Ectodermal cell (in vitro differentiated cells): ENCODE data around the gene GPC3.
"Not testable (repeated sequence)": the region's sequence is repeated elsewhere in the genome, so short reads cannot be mapped to it uniquely, and the experiment has no call there.

Source experiments
- H3K27ac ChIP-seq: 2 replicates; pipeline ENCODE4 v1.7.0; 2013; ENCODE audit warnings: mild to moderate bottlenecking, low read depth, low read length; ENCODE audit not compliant: insufficient read depth, poor library complexity, severe bottlenecking
- H3K27me3 ChIP-seq: 2 replicates; pipeline ENCODE4 v1.7.0; 2013; ENCODE audit warnings: mild to moderate bottlenecking, low read length; ENCODE audit not compliant: insufficient read depth, control insufficient read depth, poor library complexity, severe bottlenecking
- H3K36me3 ChIP-seq: one replicate; pipeline ENCODE4 v1.7.0; 2013; ENCODE audit warnings: low read length; ENCODE audit not compliant: control insufficient read depth, insufficient read depth
- H3K4me1 ChIP-seq: one replicate; pipeline ENCODE4 v1.7.0; 2013; ENCODE audit warnings: low read length; ENCODE audit not compliant: control insufficient read depth, insufficient read depth
- H3K4me3 ChIP-seq: 2 replicates; pipeline ENCODE4 v1.7.0; 2013; ENCODE audit warnings: low read depth, low read length, control low read depth; ENCODE audit not compliant: insufficient read depth
- H3K9me3 ChIP-seq: 2 replicates; pipeline ENCODE4 v1.7.0; 2013; ENCODE audit warnings: mild to moderate bottlenecking, low read length, moderate library complexity; ENCODE audit not compliant: control insufficient read depth
- WGBS, 2 experiments: methylation state at CpG; one replicate each; pipeline ENCODE4 v1.1.7; 2013; ENCODE audit warnings: missing lambda C conversion rate in 2 of 2; 5-methylcytosine and 5-hydroxymethylcytosine counted together

The GPC3 gene

DNA sequence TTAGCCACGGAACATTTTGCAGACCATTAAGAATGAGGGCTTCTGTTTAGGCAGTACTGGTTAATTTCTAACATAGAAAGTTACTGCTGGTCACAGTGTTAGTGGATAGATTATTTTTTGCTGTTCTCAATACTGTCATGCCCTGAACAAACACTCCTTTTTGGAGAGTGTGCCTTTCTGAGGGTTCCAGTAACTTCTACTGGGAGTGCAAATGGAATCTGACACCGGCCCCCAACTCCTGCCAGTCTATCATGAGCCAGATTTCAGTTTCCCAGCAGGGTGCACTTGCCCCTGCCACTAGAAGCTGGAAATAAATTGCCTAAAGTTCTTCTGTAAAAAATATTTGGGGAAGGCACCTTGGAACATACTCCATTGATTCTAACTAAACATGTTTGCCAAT, 345.7 kb downstream of the GPC3 start:
- no peak overlapping the region for H3K4me3 ChIP-seq
- no peaks in the 10 kb centered on the region for H3K27me3 ChIP-seq
- H3K4me1 ChIP-seq, result peaks cover 5% of the 10 kb centered on the region
- H3K27ac ChIP-seq, result no peak overlapping the region
- WGBS, 2 experiments, result 75 to 82% methylated on average over 1 to 2 of the region's 2 CpGs
- H3K36me3 ChIP-seq, result no peaks in the 10 kb centered on the region
- H3K9me3 ChIP-seq, result no peaks in the 10 kb centered on the region

DNA sequence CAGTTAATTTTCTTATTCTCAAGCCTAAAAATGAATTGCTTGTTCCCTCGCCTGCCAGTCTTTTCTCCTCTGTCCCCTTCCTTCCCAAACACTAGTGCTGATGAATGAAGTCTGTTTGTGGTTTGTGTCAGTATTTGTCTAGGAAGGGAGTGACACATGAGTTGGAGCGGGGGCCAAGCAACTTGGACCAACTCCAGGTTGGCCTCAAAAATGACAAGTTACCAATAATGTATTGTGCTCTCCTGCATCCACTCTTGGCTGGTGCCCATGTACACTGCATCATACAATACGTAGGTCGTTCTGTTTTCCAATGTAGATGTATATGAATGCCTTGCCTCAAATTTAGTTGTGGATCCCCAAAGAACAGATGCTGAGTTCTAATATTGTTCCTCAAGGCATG, 347.1 kb downstream of the GPC3 start:
- H3K4me3 ChIP-seq, result no peak overlapping the region
- H3K27ac ChIP-seq, result no peak overlapping the region

DNA sequence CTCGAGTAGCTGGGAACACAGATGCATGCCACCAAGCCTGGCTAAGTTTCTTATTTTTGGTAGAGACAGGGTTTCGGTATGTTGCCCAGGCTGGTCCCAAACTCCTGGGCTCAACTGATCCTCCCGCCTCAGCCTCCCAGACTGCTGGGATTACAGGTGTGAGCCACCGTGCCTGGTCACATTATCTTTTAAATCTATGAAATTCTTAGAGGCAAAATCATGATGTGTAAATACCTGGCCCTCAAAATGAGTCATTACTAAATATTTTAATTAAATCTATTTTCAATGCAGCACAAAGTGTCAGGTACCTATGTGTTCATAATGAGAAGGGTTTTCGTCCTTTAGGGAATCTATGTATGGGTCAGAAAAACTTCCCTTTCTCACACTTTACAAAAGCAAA, 347.6 kb downstream of the GPC3 start:
- Histone ChIP-seq H3K9me3 (no peaks in the 10 kb centered on the region), H3K27ac (no peak overlapping the region), H3K4me3 (no peak overlapping the region), H3K27me3 (no peaks in the 10 kb centered on the region), H3K36me3 (no peaks in the 10 kb centered on the region), H3K4me1 (peaks cover 5% of the 10 kb centered on the region)
- 94 to 96% methylated on average over 3 to 5 of the region's 5 CpGs for WGBS, 2 experiments

More for the DNA sequence above, 347.1 kb downstream of the GPC3 start:
- Histone ChIP-seq H3K9me3 (no peaks in the 10 kb centered on the region), H3K36me3 (no peaks in the 10 kb centered on the region), H3K4me1 (peaks cover 5% of the 10 kb centered on the region), H3K27me3 (no peaks in the 10 kb centered on the region)
- WGBS, 2 experiments, result 94 to 98% methylated on average over 3 to 4 of the region's 4 CpGs

DNA sequence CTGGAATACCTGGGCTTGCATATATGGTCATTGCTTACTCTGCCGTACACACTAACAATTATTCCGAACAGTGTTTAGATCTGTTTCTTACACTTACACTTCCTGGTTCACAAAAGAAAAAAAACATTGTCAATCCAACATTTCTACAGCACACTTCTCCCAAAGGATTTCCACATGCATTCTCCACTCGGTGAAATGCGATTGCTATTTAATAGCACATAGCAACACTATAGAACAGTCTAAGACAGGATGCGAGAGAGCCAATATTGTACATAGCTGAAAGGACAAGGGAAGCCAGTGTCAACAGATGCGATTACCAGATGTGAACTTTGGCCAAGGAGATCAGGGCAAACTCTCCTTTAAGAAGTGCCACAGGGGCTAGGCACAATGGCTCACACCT, 349.4 kb downstream of the GPC3 start:
- Histone ChIP-seq H3K27ac (no peak overlapping the region), H3K36me3 (no peaks in the 10 kb centered on the region), H3K27me3 (no peaks in the 10 kb centered on the region), H3K9me3 (no peaks in the 10 kb centered on the region), H3K4me1 (peaks cover 5% of the 10 kb centered on the region), H3K4me3 (no peak overlapping the region)
- WGBS, 2 experiments, result 93 to 94% methylated on average over 6 of the region's 6 CpGs

DNA sequence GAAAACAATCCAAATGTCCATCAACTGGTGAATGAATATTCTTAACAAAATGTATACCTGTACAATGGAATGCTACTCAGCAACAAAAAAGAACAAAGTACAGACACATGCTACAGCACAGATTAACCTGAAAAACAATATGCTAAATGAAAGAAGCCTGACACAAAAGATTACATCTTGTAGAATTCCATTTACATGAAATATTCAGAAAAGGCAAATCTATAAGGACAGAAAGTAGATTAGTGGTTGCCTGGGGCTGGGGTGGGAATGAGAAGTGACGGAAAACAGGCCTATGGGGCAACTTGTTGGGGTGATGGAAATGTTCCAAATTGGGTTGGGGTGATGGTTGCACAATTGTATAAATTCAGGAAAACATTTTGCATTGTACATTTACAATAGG, 351.0 kb downstream of the GPC3 start:
- no peaks in the 10 kb centered on the region for H3K4me1 ChIP-seq
- no peak overlapping the region for H3K27ac ChIP-seq
- H3K27me3 ChIP-seq, result no peaks in the 10 kb centered on the region
- 88 to 92% methylated on average over 1 of the region's 1 CpG for WGBS, 2 experiments
- no peaks in the 10 kb centered on the region for H3K9me3 ChIP-seq
- no peak overlapping the region for H3K4me3 ChIP-seq
- no peaks in the 10 kb centered on the region for H3K36me3 ChIP-seq

DNA sequence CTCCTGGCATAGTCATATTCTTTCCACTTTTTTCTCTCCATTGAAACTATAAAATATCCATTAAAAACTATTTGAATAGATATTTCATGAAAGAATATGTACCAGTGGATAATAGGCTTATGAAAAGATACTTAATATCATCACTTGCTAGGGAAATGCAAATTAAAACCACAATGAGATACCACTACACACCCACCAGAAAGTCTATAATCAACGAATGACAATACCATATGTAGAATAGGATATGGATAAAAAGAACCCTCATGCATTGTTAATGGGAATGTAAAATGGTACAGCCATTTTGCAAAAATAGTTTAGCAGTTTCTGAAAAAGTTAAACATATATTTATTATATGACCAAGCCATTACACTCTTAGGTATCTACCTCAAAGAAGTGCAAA, 351.4 kb downstream of the GPC3 start:
- no peaks in the 10 kb centered on the region for H3K36me3 ChIP-seq
- H3K27me3 ChIP-seq, result no peaks in the 10 kb centered on the region
- H3K4me3 ChIP-seq, result no peak overlapping the region
- no CpG with 5 or more reads among the region's 1 CpG for WGBS, 2 experiments
- no peaks in the 10 kb centered on the region for H3K9me3 ChIP-seq
- H3K4me1 ChIP-seq, result no peaks in the 10 kb centered on the region
- H3K27ac ChIP-seq, result no peak overlapping the region

DNA sequence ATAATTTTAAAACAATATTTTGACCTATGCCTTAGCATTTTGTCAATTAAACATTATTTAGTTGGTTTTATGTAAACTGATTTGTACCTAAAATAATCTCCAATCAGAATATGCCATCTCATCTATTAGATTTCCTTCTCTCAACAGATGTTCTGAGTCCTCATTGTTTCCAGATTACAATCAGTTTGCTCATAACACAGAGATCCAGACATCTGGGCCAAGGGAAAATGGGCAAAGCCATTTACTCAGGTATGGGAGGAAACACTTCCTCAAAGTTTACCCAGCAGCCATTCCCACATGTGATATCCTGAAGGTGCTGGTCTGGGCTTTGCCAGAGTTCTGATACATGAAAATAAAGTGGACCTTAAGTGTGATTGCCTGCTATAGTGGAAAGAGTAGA, 352.2 kb downstream of the GPC3 start:
- Histone ChIP-seq H3K27ac (no peak overlapping the region), H3K36me3 (no peaks in the 10 kb centered on the region), H3K4me3 (no peak overlapping the region), H3K4me1 (no peaks in the 10 kb centered on the region), H3K9me3 (no peaks in the 10 kb centered on the region), H3K27me3 (no peaks in the 10 kb centered on the region)

DNA sequence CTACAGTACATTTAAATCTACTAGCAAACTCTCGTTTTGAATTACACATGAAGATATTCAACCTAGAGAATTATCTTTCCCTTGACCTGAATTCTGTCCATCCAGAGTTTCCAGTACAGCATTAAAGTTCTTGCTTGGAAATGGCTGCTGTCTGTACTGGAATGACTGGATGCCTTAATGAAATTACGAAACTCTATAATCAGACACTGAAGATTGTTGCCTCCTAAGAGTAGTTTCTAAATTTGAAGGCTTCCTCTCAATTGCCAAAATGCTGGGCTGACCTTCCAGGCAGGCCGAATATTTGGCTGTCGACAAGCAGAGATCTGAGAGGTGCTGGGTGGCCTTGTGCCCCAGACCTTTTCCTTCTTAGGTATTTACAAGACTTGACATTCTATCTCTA, 355.0 kb downstream of the GPC3 start:
- WGBS, 2 experiments, result 86 to 89% methylated on average over 4 of the region's 4 CpGs

DNA sequence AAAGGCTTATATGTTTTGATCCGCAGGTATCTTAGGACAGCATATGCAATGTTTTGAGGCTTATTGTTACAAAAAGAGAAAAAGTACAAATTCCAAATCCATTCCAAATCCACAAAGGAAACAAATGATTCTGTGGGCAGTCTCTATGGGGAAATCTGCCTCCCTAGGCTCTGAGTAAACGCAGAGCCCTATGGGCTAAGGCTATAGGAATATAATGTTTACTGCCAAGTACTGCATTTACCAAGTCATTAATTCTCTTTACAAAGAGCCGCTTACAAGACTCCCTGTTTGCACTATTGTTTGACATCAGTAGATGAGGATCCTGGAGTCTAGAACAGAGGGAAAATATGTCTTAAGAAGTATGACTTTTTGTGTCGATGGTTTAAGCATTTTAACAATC, 357.7 kb downstream of the GPC3 start:
- Histone ChIP-seq H3K9me3 (no peaks in the 10 kb centered on the region), H3K4me3 (no peak overlapping the region), H3K36me3 (no peaks in the 10 kb centered on the region), H3K4me1 (no peaks in the 10 kb centered on the region), H3K27me3 (no peaks in the 10 kb centered on the region), H3K27ac (no peak overlapping the region)
- WGBS, 2 experiments, result 81% methylated on average over 3 of the region's 4 CpGs; no CpG with 5 or more reads in 1 of the 2 experiments

More for the DNA sequence above, 355.0 kb downstream of the GPC3 start:
- H3K27ac ChIP-seq, result no peak overlapping the region
- H3K4me1 ChIP-seq, result no peaks in the 10 kb centered on the region
- H3K27me3 ChIP-seq, result no peaks in the 10 kb centered on the region
- no peaks in the 10 kb centered on the region for H3K36me3 ChIP-seq
- H3K9me3 ChIP-seq, result no peaks in the 10 kb centered on the region
- H3K4me3 ChIP-seq, result no peak overlapping the region

DNA sequence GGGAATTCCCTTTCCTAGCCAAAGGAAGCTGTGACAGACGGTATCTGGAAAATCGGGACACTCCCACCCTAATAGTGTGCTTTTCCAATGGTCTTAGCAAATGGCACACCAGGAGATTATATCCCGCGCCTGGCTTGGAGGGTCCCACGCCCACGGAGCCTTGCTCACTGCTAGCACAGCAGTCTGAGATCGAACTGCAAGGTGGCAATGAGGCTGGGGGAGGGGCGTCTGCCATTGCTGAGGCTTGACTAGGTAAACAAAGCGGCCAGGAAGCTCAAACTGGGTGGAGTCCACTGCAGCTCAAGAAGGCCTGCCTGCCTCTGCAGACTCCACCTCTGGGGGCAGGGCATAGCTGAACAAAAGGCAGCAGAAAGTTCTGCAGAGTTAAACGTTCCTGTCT, 364.0 kb downstream of the GPC3 start:
- H3K4me1 ChIP-seq, H3K9me3 ChIP-seq, H3K36me3 ChIP-seq, H3K27ac ChIP-seq, H3K4me3 ChIP-seq, H3K27me3 ChIP-seq: not testable (repeated sequence)
- WGBS, 2 experiments, result 93 to 97% methylated on average over 10 of the region's 10 CpGs

DNA sequence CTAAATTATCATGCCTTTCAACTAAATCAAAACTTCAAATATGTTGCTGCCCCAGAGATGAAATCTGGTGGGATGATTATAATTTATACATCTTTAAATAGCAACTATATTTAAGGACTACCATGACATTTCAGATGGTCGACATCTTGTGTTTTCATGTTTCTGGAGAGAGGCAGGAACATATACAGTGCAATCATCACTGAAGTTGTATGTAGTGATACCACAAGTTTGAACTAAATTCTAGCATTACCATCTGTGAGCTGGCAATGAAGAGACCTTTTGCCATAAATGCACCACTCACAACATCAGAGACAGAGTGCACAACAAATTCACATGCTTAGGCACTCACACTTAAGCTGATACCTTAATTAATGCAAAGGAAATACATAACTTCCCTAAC, 373.7 kb downstream of the GPC3 start:
- Histone ChIP-seq H3K4me3 (no peak overlapping the region), H3K27ac (no peak overlapping the region), H3K9me3 (no peaks in the 10 kb centered on the region), H3K27me3 (no peaks in the 10 kb centered on the region), H3K4me1 (no peaks in the 10 kb centered on the region), H3K36me3 (no peaks in the 10 kb centered on the region)
- WGBS, 2 experiments, result 80 to 100% methylated on average over 1 of the region's 1 CpG
